Aorta (tissue), 5 donors: ENCODE data around the gene UGGT2. TPM values are rescaled to one million over a fixed set of nuclear protein-coding genes. Genes with fewer than 3 reads are reported as not detected.

Experiments
- ATAC-seq: fragments of 200-7000 bp; cut with Tn5 transposase; one replicate; pipeline ENCODE4 v1.9.1; 2022; ENCODE audit warnings: moderate library complexity; ENCODE audit not compliant: low FRiP score
- DNase-seq, 2 donors: peaks; one replicate each; pipeline ENCODE4 v3.0.0-alpha.2; 2020
- H3K27ac ChIP-seq, 2 donors: one replicate each; pipeline ENCODE4 v1.5.1; 2013; ENCODE audit warnings: low read length in 2 of 2, mild to moderate bottlenecking in 2 of 2, moderate library complexity in 2 of 2, control low read depth in 1 of 2, inconsistent platforms in 1 of 2, low read depth in 1 of 2
- H3K27me3 ChIP-seq, 2 donors: one replicate each; pipeline ENCODE4 v1.6.1; 2013; ENCODE audit warnings: control low read depth in 1 of 2, low read length in 1 of 2, mild to moderate bottlenecking in 1 of 2, moderate library complexity in 1 of 2; ENCODE audit not compliant: insufficient read depth in 2 of 2, control insufficient read depth in 1 of 2
- H3K36me3 ChIP-seq, 2 donors: one replicate each; pipeline ENCODE4 v1.6.1; 2013; ENCODE audit warnings: control low read depth in 1 of 2, low read length in 1 of 2, mild to moderate bottlenecking in 1 of 2; ENCODE audit not compliant: insufficient read depth in 2 of 2, control insufficient read depth in 1 of 2
- H3K4me1 ChIP-seq, 2 donors: one replicate each; pipeline ENCODE4 v1.6.1; 2013; ENCODE audit warnings: low read length in 2 of 2, control low read depth in 1 of 2, mild to moderate bottlenecking in 1 of 2, moderate library complexity in 1 of 2; ENCODE audit not compliant: insufficient read depth in 2 of 2, control insufficient read depth in 1 of 2
- H3K4me3 ChIP-seq, 2 donors: one replicate each; pipeline ENCODE4 v1.5.1; 2013; ENCODE audit warnings: low read length in 2 of 2, control low read depth in 1 of 2, mild to moderate bottlenecking in 1 of 2
- H3K9me3 ChIP-seq: one replicate; pipeline ENCODE4 v1.6.1; 2013; ENCODE audit warnings: mild to moderate bottlenecking, low read length; ENCODE audit not compliant: control insufficient read depth
- WGBS, 2 donors: extraction: QIAGEN DNeasy Blood & Tissue Kit; methylation state at CpG; one replicate each; pipeline ENCODE4 v1.1.7; 2013; 5-methylcytosine and 5-hydroxymethylcytosine counted together
- intact Hi-C, 2 donors: fragments of 100-400 bp; cut with DNase I; formaldehyde crosslinking; loops; one replicate each; pipeline versions ENCODE4 v1.14.2 to v1.15.0; 2022
- long read RNA-seq, 2 donors: library from polyadenylated mRNA; unstranded; transcript quantifications; one replicate each; pipeline ENCODE4 v2.0.0, GENCODE V29; 2020 to 2021
- polyA plus RNA-seq, 2 donors: library from polyadenylated mRNA; stranded (reverse); fragments of 200-250 nt; gene quantifications; one replicate each; pipeline ENCODE4 v1.2.3, GENCODE V29; 2013
- total RNA-seq, 2 donors: library from RNA; stranded (reverse); fragmentation: NEBNext Ultra II Directional; extraction: Animal tissue kit (Norgen Biotek cat#: 25700); gene quantifications; one replicate each; pipeline ENCODE4 v1.2.1, GENCODE V29; 2021
- donor health status: healthy with polysubstance abuse.
- donor health status: Bipolar disorder and iron deficiency.
- donor health status: DM: no; HTN: no; CAD: no.
- donor health status: DM: no; HTN: no; CAD: no.
- donor health status: DM: yes; HTN: yes; CAD: no.

Gene UGGT2, protein sequence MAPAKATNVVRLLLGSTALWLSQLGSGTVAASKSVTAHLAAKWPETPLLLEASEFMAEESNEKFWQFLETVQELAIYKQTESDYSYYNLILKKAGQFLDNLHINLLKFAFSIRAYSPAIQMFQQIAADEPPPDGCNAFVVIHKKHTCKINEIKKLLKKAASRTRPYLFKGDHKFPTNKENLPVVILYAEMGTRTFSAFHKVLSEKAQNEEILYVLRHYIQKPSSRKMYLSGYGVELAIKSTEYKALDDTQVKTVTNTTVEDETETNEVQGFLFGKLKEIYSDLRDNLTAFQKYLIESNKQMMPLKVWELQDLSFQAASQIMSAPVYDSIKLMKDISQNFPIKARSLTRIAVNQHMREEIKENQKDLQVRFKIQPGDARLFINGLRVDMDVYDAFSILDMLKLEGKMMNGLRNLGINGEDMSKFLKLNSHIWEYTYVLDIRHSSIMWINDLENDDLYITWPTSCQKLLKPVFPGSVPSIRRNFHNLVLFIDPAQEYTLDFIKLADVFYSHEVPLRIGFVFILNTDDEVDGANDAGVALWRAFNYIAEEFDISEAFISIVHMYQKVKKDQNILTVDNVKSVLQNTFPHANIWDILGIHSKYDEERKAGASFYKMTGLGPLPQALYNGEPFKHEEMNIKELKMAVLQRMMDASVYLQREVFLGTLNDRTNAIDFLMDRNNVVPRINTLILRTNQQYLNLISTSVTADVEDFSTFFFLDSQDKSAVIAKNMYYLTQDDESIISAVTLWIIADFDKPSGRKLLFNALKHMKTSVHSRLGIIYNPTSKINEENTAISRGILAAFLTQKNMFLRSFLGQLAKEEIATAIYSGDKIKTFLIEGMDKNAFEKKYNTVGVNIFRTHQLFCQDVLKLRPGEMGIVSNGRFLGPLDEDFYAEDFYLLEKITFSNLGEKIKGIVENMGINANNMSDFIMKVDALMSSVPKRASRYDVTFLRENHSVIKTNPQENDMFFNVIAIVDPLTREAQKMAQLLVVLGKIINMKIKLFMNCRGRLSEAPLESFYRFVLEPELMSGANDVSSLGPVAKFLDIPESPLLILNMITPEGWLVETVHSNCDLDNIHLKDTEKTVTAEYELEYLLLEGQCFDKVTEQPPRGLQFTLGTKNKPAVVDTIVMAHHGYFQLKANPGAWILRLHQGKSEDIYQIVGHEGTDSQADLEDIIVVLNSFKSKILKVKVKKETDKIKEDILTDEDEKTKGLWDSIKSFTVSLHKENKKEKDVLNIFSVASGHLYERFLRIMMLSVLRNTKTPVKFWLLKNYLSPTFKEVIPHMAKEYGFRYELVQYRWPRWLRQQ (N-terminal part only)
- total RNA-seq = 10 to 100 TPM; 52.1 to 69.8 TPM
- polyA plus RNA-seq = 10 to 100 TPM in 1 of 2 donors, 1 to 10 TPM in 1; 8.3 to 25.4 TPM
- long read RNA-seq, donor 1, transcript UGGT2-201 (8 exons, 2,240 nt) = major isoform, 39 of 91 reads
- long read RNA-seq, donor 1, transcript UGGT2-204 (10 exons, 1,547 nt) = minor isoform, 9 of 91 reads
- long read RNA-seq, donor 1, partial matches to known transcripts = 16 of 91 reads
- long read RNA-seq, donor 1, other reads (novel, unspliced or antisense) = 27 of 91 reads
- long read RNA-seq, donor 2, partial matches to known transcripts = 6 of 26 reads
- long read RNA-seq, donor 2, other reads (novel, unspliced or antisense) = 16 of 26 reads

DNA sequence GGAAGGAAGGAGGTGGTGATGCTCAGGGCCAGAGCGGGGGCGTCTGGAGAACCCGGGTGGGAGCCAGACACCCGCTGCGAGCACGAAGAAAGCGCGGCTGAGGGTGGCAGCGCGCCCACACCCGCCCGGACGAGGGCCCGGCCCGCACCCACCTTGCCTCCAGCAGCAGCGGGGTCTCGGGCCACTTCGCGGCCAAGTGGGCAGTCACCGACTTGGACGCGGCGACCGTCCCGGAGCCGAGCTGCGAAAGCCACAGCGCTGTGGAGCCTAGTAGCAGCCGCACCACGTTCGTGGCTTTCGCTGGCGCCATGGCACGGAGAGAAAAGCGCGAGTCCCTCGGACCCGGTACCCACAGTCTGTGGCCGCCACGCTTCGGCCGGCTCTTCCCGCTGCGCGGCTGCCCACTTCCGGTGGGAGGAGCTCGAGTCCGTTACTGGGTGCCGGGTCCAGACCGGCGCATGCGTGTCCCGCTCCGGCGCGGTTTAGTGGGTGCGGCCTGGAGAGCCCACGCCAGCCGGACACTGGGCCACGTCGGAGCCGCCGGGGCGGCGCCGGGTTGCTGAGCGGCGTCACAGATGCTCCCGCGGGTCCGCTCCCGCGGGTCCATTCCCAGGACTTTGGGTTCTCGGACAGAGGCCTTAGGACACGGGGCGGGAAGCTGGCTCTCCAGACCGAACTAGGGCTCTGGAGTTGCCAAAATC lies at the start of gene UGGT2:
TSS of gene UGGT2 (minus strand) at position 399 of the 701 bp plus-strand sequence. CDS start at position 310, 89 bp downstream.
- 0 to 1% methylated on average over 71 to 77 of the region's 77 CpGs for WGBS, 2 donors
- Histone ChIP-seq H3K4me3 (peak within 1 kb of the TSS; percentile 89 to 98), H3K36me3 (no peaks in the 10 kb centered on the region), H3K27me3 (no peaks in the 10 kb centered on the region), H3K27ac (peak within 1 kb of the TSS; percentile 36 to 89), H3K4me1 (no peaks in the 10 kb centered on the region), H3K9me3 (no peaks in the 10 kb centered on the region)
- DNase-seq (peak; percentile 96 to 99), ATAC-seq (peak; percentile 100)
- intact Hi-C loops = no loop called here

DNA sequence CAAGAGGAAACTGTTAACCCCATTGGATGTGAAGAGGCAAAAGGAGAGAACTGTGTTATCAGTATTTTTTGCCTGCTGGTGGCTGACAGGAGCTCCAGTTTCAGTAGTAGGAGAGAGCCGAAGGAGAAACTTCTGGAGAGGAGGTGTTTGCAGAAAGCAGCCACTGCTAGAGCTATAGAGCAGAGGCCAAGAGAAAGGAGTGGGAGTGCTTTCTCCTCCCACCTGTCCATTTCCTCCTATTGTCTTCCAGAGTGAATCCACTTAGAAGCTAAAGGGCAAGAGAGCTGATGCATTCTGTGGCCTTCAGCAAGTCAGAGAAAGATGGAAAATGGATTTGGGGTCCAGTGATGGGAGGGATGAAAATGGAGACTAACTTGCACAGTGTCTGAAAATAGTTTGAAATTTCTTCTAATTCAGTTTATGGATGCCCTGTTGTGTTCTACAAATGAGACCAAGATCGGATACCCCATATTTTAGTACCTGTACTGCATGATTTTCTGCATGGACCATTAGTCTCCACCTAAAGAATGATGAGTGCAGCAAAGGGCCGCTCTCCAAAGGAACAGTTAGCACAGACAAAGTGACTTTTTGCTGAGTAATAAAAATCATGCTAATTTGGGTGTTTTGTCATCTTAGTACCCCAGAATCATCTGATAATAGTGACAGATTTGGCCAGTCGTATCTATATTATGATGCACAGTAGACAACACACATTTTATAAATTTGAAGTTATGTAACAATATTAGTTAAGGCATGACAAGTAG lies 47.4 kb upstream of the UGGT2 start:
- no peaks in the 10 kb centered on the region for H3K36me3 ChIP-seq
- 78 to 79% methylated on average over 4 of the region's 4 CpGs for WGBS, 2 donors
- no peaks in the 10 kb centered on the region for H3K27me3 ChIP-seq
- no peak overlapping the region for H3K27ac ChIP-seq
- no peak overlapping the region for H3K4me3 ChIP-seq
- no peak for ATAC-seq
- no peaks in the 10 kb centered on the region for H3K4me1 ChIP-seq
- no peak for DNase-seq
- H3K9me3 ChIP-seq = no peaks in the 10 kb centered on the region
- intact Hi-C loops = no loop called here

DNA sequence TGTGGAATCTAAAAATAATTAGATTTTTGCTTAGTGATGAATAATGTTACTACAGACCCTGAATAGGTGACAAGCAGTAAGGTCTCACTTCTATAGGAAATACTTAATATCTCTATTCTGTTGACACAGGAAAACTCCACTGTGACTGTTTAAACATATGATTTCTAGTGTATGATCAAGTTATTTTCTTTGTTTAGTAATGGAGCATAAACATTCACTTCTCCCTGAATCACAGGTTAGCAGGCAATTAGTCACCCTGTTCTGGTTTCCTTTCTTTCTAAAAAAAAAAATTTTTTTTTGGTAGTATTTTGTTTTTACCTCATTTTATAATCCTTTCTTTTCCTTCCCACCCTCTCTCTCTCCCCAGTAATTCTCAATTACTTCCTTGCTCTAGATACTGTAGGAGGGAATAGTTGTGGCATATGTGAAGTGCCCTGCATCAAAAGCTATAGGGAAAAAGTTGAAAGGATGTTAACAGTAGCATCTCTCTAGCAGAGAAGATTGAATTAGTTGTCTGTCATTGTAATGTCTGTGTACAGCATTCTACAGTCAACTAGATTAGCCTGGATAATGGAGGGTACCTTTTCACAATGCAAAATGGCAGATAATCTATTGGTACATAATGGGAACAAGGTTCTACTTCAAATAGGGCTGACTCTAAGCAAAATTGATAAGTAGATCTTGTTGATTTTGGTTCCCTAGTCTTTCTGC lies 40.2 kb upstream of the UGGT2 start:
- Histone ChIP-seq H3K9me3 (no peaks in the 10 kb centered on the region), H3K36me3 (no peaks in the 10 kb centered on the region), H3K4me3 (no peak overlapping the region), H3K27ac (no peak overlapping the region), H3K4me1 (peaks cover 0 to 2% of the 10 kb centered on the region in 2 donors), H3K27me3 (no peaks in the 10 kb centered on the region)
- ATAC-seq = no peak
- intact Hi-C loops = no loop called here
- no peak for DNase-seq

DNA sequence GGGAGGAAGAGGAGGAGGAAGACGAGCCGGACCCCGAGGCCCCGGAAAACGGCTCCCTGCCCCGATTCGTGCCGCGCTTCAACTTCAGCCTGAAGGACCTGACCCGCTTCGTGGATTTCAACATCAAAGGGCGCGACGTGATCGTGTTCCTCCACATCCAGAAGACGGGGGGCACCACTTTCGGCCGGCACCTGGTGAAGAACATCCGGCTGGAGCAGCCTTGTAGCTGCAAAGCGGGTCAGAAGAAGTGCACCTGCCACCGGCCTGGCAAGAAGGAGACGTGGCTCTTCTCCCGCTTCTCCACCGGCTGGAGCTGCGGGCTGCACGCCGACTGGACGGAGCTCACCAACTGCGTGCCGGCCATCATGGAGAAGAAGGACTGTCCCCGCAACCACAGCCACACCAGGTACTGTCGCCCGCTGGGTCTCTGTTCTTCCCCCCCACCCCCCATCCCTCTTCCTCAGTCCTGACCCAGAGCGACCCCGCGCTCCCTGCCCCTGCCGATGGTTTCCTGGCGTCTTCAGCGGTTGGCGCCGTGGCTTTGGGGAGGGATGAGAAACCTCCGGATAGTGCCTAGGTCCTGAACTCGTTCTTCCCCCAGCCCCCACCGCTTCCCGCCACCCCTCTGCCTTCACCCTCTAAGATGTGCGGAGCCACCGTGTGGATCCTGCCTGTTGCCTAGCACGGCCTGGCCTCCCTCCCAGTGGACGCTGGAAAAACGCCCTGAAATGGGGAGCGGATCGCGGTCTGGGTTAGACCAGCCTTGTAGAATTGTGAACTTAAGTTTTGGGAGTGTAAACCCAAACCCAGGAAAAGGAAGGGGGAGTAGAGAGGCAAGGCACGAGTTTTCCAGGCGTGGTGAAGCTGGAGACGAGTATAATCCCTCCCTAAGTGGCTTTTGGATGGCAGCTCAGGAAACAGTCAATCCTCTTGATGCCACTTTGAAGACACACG lies 38.2 kb upstream of the UGGT2 start:
- peaks cover 0 to 2% of the 10 kb centered on the region in 2 donors for H3K4me1 ChIP-seq
- no peaks in the 10 kb centered on the region for H3K9me3 ChIP-seq
- H3K27me3 ChIP-seq = no peaks in the 10 kb centered on the region
- DNase-seq (peak in 1 of 2 donors; percentile 82), ATAC-seq (no peak)
- no peaks in the 10 kb centered on the region for H3K36me3 ChIP-seq
- WGBS, 2 donors = 1 to 2% methylated on average over 53 to 57 of the region's 57 CpGs
- peak overlapping the region; percentile 70 to 79 for H3K4me3 ChIP-seq
- intact Hi-C loops = no loop called here
- H3K27ac ChIP-seq = no peak overlapping the region

DNA sequence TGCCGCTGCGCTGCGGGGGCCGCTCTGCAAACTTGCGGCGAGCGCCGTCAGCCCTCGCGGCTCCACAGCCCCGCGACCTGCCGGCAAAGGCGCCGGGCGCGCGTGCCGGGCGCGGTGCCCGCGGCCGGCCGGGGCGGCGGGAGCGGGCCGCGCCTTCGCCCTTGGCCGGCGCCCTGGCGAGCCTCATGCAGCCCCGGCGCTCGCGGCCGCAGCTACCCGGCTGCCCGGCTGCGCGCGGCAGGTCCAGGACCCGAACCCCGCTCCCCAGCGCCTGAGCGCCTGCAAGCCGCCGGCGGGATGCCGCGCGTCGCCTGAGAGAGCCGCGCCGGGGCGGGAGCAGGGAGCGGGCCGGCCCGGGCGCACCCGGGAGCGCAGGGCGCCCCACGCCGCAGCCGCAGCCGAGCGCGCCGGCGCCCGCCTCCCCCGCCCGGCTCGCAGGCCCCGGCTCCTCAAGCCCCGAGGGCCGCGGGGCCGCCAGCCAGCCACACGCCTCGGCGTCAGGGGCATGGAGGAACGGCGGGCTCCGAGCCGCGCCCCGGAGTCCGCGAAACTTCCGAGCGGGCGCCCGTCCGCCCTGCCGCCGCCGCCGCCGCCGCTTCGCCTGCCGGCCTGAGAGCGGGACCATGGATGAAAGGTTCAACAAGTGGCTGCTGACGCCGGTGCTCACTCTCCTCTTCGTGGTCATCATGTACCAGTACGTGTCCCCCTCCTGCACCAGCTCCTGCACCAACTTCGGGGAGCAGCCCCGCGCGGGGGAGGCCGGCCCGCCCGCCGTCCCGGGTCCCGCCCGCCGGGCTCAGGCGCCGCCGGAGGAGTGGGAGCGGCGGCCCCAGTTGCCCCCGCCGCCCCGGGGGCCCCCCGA lies 37.3 kb upstream of the UGGT2 start:
- ATAC-seq = no peak
- Histone ChIP-seq H3K27me3 (no peaks in the 10 kb centered on the region), H3K27ac (no peak overlapping the region)

DNA sequence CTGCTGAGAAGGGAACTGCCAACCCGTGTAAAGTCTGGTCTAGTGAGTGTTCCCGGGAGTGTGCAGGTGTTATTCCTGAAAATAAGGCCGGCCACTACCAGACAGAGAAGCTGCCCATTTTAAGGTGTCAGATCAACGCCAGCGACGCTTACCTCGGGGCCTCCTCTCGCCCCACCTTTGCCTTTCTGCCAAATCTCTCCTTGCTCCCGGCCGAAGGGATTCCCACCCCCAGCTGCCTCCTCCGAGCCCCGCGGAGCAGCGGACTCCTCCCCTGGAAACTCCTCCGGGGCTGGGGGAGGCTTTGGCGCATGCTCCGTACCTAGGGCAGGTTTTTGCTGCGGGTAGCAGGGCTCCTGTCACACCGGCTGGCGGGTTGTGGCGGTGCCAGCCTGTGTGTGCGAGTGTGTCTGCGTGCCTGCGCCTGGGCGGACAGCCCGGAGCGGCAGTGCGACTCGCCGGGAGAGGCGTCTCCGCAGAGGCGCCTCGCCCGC lies 36.6 kb upstream of the UGGT2 start, which contains the start of gene HS6ST3:
TSS of gene HS6ST3 (plus strand) at position 359 of the 491 bp plus-strand sequence.
- no peak for ATAC-seq
- peaks cover under 1% of the 10 kb centered on the region for H3K9me3 ChIP-seq
- 1% methylated on average over 31 to 35 of the region's 35 CpGs for WGBS, 2 donors
- no peaks in the 10 kb centered on the region for H3K27me3 ChIP-seq
- no peak within 1 kb of the TSS for H3K27ac ChIP-seq
- peaks cover 0 to 2% of the 10 kb centered on the region in 2 donors for H3K4me1 ChIP-seq
- DNase-seq = peak; percentile 42 to 75
- intact Hi-C loops = no loop called here
- peak within 1 kb of the TSS; percentile 70 to 79 for H3K4me3 ChIP-seq
- no peaks in the 10 kb centered on the region for H3K36me3 ChIP-seq

More for the DNA sequence above, 37.3 kb upstream of the UGGT2 start:
- intact Hi-C loops = no loop called here
- Histone ChIP-seq H3K9me3 (no peaks in the 10 kb centered on the region), H3K36me3 (no peaks in the 10 kb centered on the region), H3K4me1 (peaks cover 0 to 2% of the 10 kb centered on the region in 2 donors), H3K4me3 (peak overlapping the region; percentile 70 to 79)
- DNase-seq = peak; percentile 44 to 75
- 0 to 1% methylated on average over 39 to 133 of the region's 133 CpGs for WGBS, 2 donors
